ENCODE data around the gene CEP57.

DNA sequence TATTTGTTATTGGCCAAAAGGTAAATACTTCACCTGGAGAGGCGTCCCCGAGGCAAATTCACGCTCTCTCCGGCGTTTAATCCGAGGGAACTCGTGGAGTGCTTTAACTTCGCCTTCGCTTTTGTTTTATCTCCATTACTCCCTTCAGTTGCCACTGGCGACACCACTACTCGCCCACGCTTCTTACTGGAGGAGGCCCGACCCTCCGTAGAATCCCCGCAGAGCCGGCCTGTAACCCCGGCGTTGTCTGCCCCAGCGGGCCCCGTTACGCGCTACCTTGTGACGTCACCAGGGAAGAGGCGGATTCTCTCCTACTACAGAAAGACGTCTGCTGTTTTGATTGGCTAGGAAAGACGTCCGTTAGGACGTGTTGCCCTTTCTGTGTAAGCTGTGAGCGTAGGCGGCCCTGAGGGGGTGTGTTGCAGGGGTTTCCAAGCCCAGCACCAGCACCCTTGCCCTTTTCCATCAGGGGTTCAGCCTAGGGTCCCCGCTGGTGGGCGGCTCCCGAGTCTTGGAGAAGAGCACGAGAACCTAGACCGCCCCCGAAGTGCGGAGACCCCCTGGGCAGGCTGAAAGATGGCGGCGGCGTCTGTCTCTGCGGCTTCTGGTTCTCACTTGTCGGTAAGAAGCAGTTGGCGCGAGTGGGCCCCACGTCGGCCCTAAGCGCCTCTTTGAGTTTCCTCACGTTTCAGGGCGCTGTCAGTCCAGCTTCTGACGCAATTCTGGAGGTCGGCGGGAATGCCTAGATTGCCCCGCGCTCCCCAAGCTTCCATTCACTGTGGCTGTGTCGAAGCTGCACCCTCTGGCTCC is at the start of gene CEP57:
- TF ChIP-seq EP300 (IDR thresholded peaks at IDR 0.05) (no peak), POLR2A (IDR thresholded peaks at IDR 0.05) (peak; percentile 24 to 29)
- TF ChIP-seq, protein P1, sequence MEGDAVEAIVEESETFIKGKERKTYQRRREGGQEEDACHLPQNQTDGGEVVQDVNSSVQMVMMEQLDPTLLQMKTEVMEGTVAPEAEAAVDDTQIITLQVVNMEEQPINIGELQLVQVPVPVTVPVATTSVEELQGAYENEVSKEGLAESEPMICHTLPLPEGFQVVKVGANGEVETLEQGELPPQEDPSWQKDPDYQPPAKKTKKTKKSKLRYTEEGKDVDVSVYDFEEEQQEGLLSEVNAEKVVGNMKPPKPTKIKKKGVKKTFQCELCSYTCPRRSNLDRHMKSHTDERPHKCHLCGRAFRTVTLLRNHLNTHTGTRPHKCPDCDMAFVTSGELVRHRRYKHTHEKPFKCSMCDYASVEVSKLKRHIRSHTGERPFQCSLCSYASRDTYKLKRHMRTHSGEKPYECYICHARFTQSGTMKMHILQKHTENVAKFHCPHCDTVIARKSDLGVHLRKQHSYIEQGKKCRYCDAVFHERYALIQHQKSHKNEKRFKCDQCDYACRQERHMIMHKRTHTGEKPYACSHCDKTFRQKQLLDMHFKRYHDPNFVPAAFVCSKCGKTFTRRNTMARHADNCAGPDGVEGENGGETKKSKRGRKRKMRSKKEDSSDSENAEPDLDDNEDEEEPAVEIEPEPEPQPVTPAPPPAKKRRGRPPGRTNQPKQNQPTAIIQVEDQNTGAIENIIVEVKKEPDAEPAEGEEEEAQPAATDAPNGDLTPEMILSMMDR (IDR thresholded peaks at IDR 0.05) = no peak
